Esophagus muscularis mucosa (tissue), 4 donors: Measurements from ENCODE around the gene DLX3.

Source experiments
- CTCF ChIP-seq, 3 experiments: fragments of 200-600 bp in 2 of 3; fragments of 450-650 bp in 1 of 3; sonication (generic) in 2 of 3; IDR thresholded peaks; one replicate each; pipeline ENCODE4 v1.5.1; 2017 to 2019; ENCODE audit warnings: antibody characterized with exemption in 3 of 3, mild to moderate bottlenecking in 2 of 3, moderate library complexity in 1 of 3
- EP300 ChIP-seq: sonication (generic); formaldehyde crosslinking; IDR thresholded peaks from one replicate; pipeline ENCODE4 v1.6.1; 2017; ENCODE audit warnings: antibody characterized with exemption
- POLR2A ChIP-seq: fragments of 450-650 bp; IDR thresholded peaks from one replicate; pipeline ENCODE4 v1.6.1; 2017; ENCODE audit warnings: antibody characterized with exemption, moderate library complexity, mild to moderate bottlenecking, low read depth

- TF ChIP-seq CTCF (IDR thresholded peaks at IDR 0.05) (no peak), POLR2A (no peak), EP300 (no peak)
Observed at GRCh38 chr17:50043290-50044148, 48.5 kb upstream of the DLX3 start.
